Left renal cortex interstitium (tissue), 4 donors: ENCODE measurements around the gene SLCO2A1. TPM values are rescaled to one million over a fixed set of nuclear protein-coding genes. Genes with fewer than 3 reads are reported as not detected.
A peak's percentile ranks its signal among the peaks of the same experiment; 100 is the strongest.

Source experiments
- DNase-seq, 4 donors: peaks; one replicate each; pipeline ENCODE4 v3.0.0-alpha.2; 2013; ENCODE audit warnings: low read depth in 4 of 4, low spot score in 2 of 4, missing footprints in 1 of 4
- polyA plus RNA-seq, 4 donors: library from polyadenylated mRNA; unstranded; fragments of 120-200 nt; gene quantifications; one replicate each; pipeline ENCODE4 v1.2.1, GENCODE V29; 2013; ENCODE audit not compliant: insufficient read length in 4 of 4

SLCO2A1 gene
- polyA plus RNA-seq, 4 donors: 16.8 to 21.6 (median 17.9) TPM

GRCh38 chr3:133935843-133936769 lies 93.6 kb downstream of the SLCO2A1 start:
- DNase-seq: no peak

DNA sequence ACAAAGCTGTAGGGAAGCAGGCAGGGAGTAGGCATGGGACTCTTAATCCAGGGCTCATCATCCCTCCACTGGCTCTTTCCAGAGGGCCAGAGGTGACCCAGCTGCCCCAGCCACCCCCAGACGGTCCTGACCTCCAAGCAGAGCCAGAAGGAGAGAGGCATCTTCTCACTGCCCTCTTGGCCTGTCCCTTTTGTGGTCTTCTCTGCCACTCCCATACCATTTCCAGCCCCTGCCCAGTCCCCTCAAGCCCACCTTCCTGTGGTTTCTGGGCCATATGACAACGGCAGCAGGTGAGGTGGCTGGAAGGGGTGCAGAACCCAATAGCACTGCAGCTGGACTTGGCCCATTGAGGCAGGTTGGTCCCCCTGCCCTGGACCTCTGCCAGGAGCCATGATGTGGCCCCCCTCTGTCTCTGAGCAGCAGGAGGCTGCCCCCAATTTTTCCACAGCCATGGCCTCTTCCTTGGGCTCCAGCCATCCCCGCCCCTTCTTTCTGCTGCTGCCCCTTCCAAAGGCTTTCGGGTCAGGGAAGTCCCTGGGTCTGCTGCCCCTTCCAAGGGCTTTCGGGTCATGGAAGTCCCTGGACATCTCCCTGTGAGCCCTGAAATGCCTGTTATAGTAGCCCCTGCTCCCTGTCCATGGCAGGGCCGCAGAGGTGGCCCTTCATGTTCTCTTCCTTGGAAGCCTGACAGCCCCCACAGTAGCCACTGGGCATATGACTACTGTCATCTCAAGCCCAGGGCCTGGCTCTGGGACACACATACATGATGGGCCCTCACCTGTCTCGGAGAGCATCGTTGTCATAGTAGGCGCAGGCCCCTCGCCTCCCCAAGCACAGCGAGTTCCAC lies 94.5 kb downstream of the SLCO2A1 start:
- no peak for DNase-seq

DNA sequence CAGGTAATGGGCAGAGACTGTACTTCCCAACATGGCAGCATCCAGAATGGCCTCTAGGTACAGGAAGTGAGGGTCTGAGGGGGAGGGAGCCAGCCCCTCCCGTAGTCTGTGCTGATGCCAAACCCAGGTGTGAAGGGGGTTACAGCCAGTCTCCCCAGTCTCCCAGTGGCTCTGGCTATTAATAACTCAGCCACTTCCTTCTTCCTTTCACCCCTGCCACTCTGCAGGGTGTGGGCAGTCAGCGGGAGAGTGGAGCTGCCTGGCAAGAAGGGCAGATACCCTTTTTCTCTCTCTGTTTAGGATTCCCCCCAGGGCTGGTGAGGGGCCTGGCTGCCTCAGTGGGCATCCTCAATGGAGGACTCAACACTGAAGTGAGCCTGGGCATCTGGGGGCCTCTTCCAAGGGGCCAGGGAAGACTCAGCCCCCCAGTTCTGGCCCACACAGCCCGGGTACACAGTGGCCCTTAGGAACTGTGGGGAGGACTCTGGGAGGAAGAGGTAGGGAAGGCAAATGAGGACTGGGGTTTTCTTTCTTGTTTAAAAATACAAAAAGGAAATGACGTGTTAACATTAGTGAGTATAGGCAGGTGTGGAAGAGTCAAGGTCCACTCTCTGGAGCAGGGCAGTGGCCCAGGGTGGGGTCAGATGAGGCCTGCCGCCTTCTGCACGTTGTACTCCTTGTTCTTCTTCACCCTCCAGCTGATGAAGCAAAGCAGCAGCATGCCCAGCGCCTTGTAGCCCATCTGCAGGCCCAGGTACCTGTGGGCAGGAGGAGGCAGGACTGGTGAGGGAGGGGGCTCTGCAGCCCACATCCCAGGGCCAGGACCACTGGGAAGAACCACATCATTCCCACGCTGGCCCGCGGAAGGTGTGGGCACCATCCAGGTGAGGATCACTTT lies 95.4 kb downstream of the SLCO2A1 start:
- no peak for DNase-seq

DNA sequence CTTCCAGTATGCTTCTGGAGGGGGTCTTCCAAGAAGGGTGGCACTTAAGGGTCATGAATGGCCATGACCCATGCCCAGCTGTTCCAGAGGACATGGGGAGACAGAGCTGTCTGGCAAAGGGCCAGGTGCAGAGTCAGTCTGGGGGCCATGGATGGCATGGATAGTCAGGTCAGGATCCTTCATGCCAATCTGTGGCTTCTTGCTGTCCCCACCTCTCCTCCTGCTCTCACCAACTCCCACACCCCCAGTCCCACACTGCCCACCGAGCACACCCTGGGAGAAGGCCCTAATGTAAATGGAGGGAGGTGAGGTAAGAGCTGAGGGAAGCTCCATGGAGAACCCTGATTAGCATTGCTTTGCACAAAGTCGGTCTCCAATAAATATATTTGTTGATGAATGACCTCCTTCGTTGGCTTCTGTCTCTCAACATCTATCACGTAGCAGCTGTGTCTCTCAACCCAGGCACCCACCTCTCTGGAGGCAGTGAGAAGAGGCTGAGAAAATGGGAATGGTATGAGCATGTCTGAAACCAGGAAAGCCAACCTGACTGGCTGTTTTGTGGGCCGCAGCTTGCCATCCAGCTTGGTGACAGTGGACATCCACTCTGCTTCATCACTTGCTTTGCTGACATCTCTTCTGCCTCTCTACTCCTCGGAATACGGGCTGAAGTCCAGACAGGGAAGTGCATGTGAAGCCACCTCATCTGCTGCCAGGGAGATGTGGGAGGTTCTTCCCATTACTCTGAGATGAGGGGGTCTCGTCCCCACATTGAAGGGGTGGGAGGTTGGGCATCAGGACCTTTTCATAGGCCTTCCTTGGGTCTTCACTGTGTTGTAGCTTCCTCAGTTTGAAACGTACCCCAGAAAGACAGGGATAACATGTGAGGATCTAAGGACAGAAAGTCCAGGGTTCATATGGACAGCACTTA lies 96.4 kb downstream of the SLCO2A1 start:
- DNase-seq: no peak

GRCh38 chr3:133932009-133932408 lies 97.7 kb downstream of the SLCO2A1 start:
- no peak for DNase-seq

GRCh38 chr3:133931084-133931483 lies 98.6 kb downstream of the SLCO2A1 start:
- no peak for DNase-seq

- peak in 1 of 4 donors; percentile 71 for DNase-seq
These were observed 99.3 kb downstream of the SLCO2A1 start for GRCh38 chr3:133930341-133930933.

- no peak for DNase-seq
These were observed 100.7 kb downstream of the SLCO2A1 start for GRCh38 chr3:133928903-133929607.

DNA sequence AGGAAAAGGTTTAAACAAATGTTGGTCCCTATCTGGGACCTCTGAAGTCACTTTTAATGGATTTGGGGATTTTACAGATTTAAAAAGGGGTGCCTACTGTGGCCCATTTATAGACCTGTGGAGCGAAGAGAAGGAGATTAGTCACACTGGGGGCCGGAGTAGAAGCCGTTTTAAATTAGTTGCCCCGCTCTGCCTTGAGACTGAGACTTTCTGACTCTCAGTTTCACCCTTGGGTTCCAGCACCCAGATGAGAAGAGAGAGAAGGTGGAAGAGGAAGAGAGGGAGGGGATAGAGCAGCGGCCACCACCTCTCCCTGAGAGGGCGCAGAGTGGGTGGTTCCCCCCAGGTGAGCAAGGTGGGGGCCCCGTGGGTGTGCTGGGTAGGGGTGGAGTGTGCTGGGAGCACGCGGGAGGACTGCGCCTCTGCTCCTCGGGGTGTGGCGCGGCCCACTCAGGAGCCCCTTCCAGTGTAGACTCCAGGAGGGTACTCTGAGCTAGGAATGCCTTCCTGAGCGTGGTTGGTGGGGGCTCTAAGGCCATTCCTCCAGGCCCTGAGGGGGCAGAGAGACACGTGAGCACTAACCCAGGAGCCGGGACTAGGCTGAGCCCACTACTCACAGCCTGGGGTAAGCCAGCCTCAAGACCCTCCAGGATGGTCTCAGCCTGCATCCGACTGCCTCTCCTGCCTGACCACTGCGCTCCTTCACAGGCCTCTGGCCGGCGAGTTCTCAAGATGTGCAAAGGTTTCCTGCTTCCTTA lies 101.4 kb downstream of the SLCO2A1 start:
- no peak for DNase-seq

GRCh38 chr3:133927540-133928066 lies 102.1 kb downstream of the SLCO2A1 start:
- peak in 1 of 4 donors; percentile 56 for DNase-seq

DNA sequence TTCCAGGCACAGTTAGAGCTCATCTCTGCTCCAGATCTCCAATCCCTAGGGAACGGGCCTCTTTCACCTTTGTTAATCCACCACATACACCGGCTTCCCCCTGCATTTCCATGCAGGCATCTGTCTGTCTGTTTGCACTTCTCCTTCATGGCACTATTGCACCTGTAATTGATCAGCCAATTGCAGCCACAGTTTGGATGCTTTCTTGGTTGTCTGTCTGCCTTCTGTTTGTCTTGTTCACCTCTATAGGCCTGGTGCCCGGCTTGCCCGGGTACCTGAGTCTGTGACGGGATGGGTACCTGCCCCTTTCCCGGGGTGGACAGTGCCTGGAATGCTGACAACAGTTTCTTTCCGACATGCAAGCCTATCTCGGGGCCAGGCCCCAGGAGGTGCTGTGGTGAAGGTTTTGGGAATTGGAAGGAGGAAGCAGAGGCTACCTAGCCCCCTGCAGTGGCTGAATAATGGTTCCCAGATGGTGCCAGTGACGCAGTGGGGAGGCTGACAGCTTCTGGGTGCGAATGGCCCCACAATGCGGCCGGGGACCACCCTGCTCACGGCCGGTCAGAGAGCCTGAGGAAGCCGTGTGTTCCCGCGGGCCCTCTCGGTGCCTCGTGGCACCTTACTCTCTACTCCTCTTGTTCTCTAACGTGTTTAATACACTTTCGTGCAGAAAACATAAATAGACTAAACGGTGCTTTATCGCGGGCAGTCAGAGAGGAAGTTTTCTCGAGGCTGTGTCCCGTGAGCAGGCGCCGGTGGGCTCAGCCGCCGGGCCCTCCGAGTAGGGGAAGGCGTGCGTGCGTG lies 102.8 kb downstream of the SLCO2A1 start:
- DNase-seq: no peak

GRCh38 chr3:133925960-133926735 lies 103.6 kb downstream of the SLCO2A1 start:
- no peak for DNase-seq

- no peak for DNase-seq
These were observed 105.7 kb downstream of the SLCO2A1 start for GRCh38 chr3:133924041-133924440.

DNA sequence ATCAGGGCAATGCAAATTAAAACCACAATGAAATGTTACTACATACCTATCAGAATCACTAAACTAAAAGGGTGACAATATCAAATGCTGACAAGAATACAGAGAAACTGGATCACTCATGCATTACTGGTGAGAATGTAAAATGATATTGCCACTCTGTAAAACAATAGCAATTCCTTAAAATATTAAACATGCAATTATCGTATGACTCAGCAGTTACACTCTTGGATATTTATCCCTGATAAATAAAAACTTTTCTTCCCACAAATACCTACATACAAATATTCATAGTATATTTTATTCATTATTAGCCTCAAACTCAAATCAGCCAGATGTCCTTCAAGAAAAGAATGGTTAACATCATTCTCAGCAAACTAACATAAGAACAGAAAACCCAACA lies 108.1 kb downstream of the SLCO2A1 start:
- no peak for DNase-seq

DNA sequence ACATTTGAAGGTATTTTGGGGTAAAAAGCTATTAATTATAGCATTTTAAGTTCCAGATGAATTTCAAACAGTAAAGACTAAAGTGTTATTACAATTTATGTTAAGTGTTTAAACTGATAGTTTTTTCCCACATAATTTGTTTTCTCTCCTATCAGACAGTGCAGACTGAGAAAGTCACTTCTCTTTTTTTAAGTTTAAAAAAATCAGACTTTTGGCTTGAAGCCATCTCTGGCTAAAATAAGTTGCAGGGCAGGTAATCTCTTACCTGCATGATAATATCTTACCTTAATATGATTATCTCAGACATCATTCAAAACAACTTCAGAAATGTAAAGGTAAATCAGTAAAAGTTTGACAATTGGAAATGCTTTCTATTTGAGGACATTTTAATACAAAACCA lies 112.6 kb downstream of the SLCO2A1 start:
- no peak for DNase-seq
